Measurements from ENCODE around the gene DUSP28.
"Not testable (repeated sequence)": the region's sequence is repeated elsewhere in the genome, so short reads cannot be mapped to it uniquely, and the experiment has no call there.

DUSP28 gene

DNA sequence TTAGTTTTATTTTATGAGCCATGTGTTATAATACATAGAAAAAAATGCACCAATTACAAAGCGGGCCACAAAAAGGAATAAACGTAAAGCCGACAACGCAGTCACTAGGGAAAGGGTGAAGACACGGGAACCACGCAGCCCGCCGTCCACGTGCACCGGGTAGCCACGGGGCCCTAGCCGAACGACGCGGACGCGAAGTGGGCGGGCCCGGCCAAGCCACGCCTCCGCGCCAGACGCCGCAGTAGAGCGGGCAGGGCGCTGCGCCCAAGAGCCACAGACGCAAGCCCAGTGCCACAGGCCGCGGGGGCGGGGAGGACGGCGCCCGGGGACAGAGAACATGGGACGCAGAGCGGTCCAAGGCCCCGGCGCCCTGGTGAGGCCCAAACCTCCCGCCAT lies at the start of gene DUSP28:
Gene DUSP28, plus strand, starts transcription at position 274 of the 396 bp plus-strand sequence. CDS start 328 bp downstream, outside the sequence.
- DNase-seq (ENCODE audit: low read depth in 2 of 2) = peak; percentile 68 to 73

DNA sequence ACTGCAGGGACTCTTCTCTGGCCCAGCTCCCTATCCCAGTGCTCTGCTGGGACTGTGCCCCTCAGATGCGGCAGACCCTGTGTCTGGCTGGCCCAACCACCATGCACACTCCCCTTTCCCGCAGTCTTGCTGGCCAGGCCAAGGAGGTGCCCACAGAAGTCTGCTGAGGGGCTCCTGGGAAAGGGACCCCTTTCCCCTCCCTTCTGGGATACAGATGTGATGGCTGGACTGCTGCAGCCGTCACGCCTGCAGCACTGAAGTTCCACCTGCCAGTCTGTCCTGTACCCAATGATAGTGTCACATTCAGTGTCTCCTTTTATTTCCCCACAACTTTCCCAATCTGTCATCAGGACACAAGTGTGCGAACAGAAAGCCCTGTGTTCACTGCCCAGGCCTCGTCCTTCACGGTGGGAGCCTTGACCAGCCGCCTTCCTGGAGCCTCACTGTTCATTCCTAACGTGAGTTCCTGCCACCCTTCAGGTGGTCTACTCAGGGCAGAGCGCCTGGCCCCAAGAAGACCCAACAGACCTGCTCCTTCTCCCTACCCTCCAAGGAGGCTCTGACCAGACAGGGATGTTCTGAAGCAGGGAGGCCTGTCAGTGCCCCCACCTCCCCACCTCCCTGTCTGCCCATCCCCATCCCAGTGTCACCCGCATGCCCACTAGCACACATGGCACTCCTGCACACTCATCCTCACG lies 49.5 kb upstream of the DUSP28 start:
- no peak for DNase-seq (ENCODE audit: low read depth in 2 of 2)

- DNase-seq (ENCODE audit: low read depth in 2 of 2) = no peak
Measured at GRCh38 chr2:240511351-240512108, 48.6 kb upstream of the DUSP28 start.

DNA sequence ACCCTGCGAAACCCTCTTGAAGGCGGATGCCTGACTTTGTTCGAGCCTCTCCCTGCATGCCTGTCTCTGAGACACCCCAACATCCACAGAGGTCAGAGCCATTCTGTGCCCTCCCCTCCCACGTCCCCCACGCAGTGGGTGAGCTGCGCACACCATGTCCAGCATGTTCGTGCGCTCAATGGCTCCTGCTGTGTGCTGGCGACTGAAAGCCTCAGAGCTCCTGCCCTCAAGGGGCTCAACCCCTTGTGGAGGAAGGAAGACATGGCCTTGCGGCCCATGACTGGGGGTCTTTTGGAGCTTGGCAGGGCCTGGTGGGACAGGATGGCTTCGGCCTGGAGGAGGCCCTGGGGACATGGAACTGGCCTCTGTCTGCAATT lies 48.1 kb upstream of the DUSP28 start:
- DNase-seq (ENCODE audit: low read depth in 2 of 2) = no peak

DNA sequence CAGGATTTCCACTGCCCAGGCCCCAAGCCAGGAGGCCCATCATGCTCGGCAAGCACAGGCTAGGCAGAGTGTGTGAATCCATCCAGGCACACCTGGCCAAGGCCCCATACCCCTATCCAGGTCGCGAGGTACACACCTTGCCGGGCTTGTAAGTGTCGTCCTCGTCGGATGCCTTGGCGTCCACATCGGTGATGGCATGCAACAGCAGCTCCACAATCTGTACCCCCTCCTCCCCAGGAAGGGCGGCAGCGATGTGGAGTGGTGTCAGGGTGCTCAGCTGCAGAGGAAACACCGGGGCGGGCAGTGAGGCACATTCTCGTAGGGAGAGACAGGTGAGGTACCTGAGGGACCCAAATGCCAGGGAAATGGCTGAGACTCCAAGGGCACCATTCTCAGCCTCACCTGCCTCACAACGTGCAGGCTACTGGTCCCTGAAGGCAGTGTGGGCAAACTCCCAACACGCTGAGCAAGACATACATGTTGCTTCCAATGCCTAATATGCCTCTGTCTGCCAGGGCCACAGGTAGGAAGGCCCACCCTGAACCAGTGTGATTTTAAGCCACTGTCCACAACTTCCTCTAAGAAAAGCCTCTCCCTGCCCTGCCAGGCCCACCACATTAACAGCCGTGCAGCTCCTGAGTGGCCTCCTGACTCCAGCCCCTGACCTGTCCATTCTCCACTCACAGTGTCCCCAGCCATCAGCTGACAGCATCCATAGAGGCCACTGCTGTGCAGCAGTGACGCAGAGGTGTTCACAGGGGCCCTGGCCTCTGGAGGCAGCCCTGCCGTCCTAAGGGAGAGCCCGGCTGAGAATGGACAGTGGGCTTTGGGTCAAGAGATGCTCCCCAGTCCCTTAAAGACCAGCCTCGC lies 47.3 kb upstream of the DUSP28 start:
- no peak for DNase-seq (ENCODE audit: low read depth in 2 of 2)

- peak; percentile 58 to 63 for DNase-seq (ENCODE audit: low read depth in 2 of 2)
Measured at GRCh38 chr2:240513549-240514287, 46.4 kb upstream of the DUSP28 start.

GRCh38 chr2:240514631-240515030 lies 45.5 kb upstream of the DUSP28 start:
- DNase-seq (ENCODE audit: low read depth in 2 of 2) = no peak

GRCh38 chr2:240517342-240517741 lies 42.8 kb upstream of the DUSP28 start:
- no peak for DNase-seq (ENCODE audit: low read depth in 2 of 2)

DNA sequence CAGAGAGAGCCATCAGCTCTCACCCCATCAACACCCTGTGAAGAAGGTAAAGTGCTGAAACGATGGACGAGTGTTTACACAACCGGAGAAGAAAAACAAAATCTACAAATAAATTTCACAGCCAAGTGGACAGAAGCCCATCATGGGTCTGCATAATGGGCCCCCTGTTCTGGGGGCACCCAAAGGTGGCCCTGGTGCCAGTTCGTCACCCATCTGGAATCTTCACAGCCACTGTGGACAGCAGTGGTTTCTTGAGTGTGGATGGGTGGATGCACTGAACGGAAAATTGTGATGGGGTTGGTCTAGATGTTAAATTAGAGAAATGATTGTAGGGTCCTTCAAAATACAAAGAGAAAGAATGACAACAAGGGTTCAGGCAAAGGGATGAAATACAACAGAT lies 41.2 kb upstream of the DUSP28 start:
- DNase-seq (ENCODE audit: low read depth in 2 of 2) = no peak

GRCh38 chr2:240519396-240520129 lies 40.6 kb upstream of the DUSP28 start:
- DNase-seq (ENCODE audit: low read depth in 2 of 2) = no peak

- DNase-seq (ENCODE audit: low read depth in 2 of 2) = no peak
Measured at GRCh38 chr2:240520130-240520973, 39.8 kb upstream of the DUSP28 start.

DNA sequence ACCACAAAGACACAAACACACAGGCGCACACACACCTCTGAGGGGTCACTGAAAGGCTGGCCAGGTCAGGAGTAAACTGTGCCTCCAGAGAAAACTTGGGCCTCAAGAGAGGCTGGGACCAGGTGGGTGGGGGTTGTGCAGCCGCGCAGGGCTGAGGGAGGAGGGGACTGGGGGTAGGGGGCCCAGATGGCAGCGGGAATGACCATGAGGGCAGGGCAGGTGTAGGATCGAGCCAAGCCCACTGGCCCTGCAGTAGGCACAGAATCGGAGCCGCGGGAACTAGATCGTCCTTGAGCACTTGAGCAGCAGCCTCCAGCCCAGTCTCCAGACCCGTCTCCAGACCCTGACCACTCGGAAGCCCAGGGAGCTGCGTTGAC lies 39.2 kb upstream of the DUSP28 start:
- no peak for DNase-seq (ENCODE audit: low read depth in 2 of 2)

DNA sequence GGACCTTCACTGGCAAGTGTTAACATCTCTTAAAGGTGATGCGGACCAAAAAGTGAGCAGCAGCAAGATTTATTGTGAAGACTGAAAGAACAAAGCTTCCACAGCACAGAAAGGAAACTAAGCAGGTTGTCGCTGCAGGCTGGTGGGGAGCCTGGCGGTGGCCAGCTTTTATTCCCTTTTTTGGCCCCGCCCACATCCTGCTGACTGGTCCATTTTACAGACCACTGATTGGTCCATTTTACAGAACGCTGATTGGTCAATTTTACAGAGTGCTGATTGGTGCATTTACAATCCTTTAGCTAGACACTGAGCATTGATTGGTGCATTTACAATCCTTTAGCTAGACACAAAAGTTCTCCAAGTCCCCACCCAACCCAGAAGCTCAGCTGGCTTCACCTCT lies 38.3 kb upstream of the DUSP28 start:
- DNase-seq (ENCODE audit: low read depth in 2 of 2) = not testable (repeated sequence)

- no peak for DNase-seq (ENCODE audit: low read depth in 2 of 2)
Measured at GRCh38 chr2:240522406-240522805, 37.8 kb upstream of the DUSP28 start.

DNA sequence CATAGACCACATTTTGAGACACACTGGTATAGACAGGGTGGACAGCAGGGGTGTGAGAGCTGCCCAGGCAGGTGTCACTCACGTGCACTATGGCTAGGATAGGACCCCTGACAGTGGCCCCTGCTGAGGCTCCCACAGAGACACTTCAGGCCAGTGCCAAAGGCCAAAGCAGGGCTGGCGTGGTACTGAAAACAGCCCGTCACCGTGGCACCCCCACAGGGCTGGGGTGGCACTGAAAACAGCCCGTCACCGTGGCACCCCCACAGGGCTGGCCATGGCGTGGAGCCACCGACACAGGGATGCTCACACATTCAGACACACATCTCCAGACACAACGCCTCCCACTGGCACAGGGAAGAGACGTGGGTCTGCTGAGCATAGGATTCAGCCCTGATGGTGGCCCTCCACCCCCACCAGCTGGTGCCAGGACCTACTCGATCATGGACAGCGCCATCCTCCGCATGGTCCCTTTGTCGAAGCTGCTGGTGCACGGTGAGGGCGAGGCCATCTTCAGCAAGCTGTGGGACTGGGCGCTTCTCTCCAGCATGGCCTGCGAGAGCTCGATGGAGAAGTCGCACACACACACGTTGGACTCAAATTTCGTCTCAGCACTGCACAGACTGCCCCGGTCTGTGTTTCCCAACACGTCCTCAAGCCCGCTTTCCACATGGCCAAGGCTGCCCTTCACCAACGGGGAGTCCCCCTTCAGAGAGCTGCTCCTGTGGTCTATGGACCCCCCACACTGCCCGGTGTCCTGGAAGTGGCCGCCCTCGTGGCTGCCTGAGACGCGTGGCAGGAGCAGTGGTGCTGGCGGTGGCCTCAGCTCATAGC lies 36.5 kb upstream of the DUSP28 start:
- DNase-seq (ENCODE audit: low read depth in 2 of 2) = no peak

DNA sequence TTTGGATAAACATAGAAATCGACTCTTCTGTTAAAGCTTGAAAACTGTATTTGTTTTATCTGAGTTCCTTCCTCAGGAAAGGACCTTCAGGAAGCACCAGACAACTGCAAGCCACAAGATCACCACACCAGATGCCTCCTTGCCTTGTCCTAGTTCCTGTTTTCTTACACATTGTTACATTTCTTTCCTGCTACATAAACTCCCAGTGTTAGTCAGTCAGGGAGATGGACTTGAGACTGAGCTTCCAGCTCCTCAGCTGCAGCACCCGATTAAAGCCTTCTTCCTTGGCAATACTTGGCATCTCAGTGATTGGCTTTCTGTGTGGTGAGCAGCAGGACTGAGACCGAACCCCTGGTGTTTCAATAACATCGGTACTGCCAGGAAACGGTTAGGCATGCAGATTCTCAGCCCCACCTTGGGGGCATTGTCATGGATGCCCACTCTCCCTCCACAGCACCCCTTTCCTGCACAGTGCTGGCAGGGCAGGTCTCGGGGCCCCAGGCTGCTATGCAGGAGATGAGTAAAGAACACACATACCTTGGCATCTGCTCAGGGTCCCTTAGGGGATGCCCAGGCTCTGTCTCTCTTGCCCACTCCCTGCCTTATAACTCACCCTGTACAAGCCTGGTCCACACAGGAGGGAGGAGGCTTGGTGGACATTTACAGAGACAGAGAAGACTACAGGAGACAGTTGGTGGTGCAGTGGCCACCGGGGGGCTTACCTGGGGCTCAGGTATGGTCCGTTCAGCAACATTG lies 35.0 kb upstream of the DUSP28 start:
- DNase-seq (ENCODE audit: low read depth in 2 of 2) = no peak

DNA sequence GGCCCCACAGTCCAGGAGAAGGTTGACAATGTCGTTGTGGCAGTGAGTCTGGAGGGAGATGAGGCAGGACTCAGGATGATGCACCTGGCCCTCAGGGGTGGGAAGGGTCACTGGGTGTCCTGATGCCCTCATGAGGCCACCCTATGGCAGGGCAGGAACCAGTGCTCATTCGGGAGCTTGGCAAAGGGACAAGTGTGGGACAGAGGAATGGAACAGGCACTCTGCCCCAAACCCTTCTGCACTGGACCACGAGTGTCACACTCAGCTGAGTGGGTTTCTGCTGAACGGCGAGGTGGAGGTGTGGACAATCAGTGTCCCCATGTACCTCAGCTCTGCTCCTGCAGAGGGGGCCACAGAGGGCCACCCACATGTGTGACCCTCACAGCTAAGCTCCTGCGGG lies 34.4 kb upstream of the DUSP28 start:
- DNase-seq (ENCODE audit: low read depth in 2 of 2) = no peak

GRCh38 chr2:240526521-240526920 lies 33.6 kb upstream of the DUSP28 start:
- DNase-seq (ENCODE audit: low read depth in 2 of 2) = no peak

All from stimulated activated CD4-positive, alpha-beta T cell treated with anti-CD3 and anti-CD28 coated beads, Interleukin-1b, Interleukin-23, amount 100 ng/mL, for 1 hour (primary cell).